ENCODE results near the gene SCN9A. TPM values are rescaled to one million over a fixed set of nuclear protein-coding genes. Genes with fewer than 3 reads are reported as not detected.

The SCN9A gene
- total and polyA plus RNA-seq, 2 of the 8 experiments (the other 6 are each of a cell fraction or from before 2014, with no cell fraction given), result 1.6 to 6.2 TPM

DNA sequence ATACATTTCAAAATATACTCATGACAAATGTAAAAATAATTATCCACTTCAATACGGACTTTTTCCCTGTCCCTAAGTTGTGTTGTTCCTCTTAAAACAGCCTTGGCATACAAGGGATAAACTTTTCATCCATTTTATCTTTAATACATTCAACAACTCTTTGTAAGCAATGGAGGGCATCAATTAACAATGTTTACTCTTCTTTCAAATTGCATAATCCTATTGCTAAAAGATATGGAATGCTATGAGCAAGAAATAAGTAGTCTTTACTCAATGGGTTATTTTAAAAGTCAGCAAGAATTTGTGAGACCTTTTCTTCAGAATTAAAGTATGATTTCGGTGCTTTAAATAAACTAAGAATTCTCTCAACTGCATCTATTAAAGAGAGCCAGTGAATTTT, 41.9 kb downstream of the SCN9A start:
- WGBS, 2 experiments (ENCODE audit: extremely low coverage in 1 of 2, insufficient coverage in 1 of 2, insufficient read length in 1 of 2, insufficient replicate concordance in 2 of 2, low coverage in 1 of 2, low lambda C conversion rate in 2 of 2, missing lambda C conversion rate in 1 of 2), result 84% methylated on average over 2 of the region's 2 CpGs; no CpG with 5 or more reads in 1 of the 2 experiments
- no peaks in the 10 kb centered on the region for H3K27me3 ChIP-seq (replicated peaks in 1 of 4; ENCODE audit: control insufficient read depth in 3 of 4, extremely low read depth in 1 of 4, insufficient read depth in 3 of 4, low read length in 3 of 4)
- no peaks in the 10 kb centered on the region for H3K79me1 ChIP-seq (ENCODE audit: low read depth, low read length)
- H4K5ac ChIP-seq (ENCODE audit: insufficient read length, low read depth, low read length), result no peak overlapping the region
- H3K23me2 ChIP-seq (ENCODE audit: low read depth, low read length), result no peaks in the 10 kb centered on the region
- no peak overlapping the region for H3K4me2 ChIP-seq (ENCODE audit: insufficient read depth in 1 of 2, low read depth in 2 of 2, low read length in 2 of 2)
- no peak overlapping the region for H3K23ac ChIP-seq (ENCODE audit: insufficient read length)
- no peaks in the 10 kb centered on the region for H4K20me1 ChIP-seq (replicated peaks in 1 of 2; ENCODE audit: control insufficient read depth in 1 of 2, insufficient read depth in 2 of 2, low read length in 2 of 2)
- H3K79me2 ChIP-seq (ENCODE audit: control insufficient read depth in 1 of 2, insufficient read depth in 2 of 2, low read length in 2 of 2), result no peaks in the 10 kb centered on the region
- H3K4me1 ChIP-seq (replicated peaks in 1 of 4; ENCODE audit: control insufficient read depth in 3 of 4, insufficient read depth in 4 of 4, low read length in 3 of 4), result peaks cover 0 to 5% (median 4%) of the 10 kb centered on the region in 4 experiments; a peak in 2 of 7 replicates
- ChIA-PET CTCF (ENCODE audit: partially characterized antibody) (no interaction called here), POLR2A (ENCODE audit: partially characterized antibody) (no interaction called here)
- no peak overlapping the region for H4K8ac ChIP-seq (ENCODE audit: extremely low read depth, insufficient read depth, low read length)
- H3K4me3 ChIP-seq (ENCODE audit: extremely low read depth in 1 of 4, insufficient read depth in 2 of 4, low read depth in 3 of 4, low read length in 4 of 4), result no peak overlapping the region
- H2BK20ac ChIP-seq (ENCODE audit: low read length), result no peak overlapping the region
- H3K27ac ChIP-seq (ENCODE audit: low read depth, low read length), result no peak overlapping the region
- no peak overlapping the region for H2BK12ac ChIP-seq (ENCODE audit: low read depth, low read length)
- no peak overlapping the region for H2BK15ac ChIP-seq (ENCODE audit: low read length)
- H2BK5ac ChIP-seq (ENCODE audit: low read depth, low read length), result no peak overlapping the region
- no peak overlapping the region for H2AFZ ChIP-seq (ENCODE audit: low read length)
- no peaks in the 10 kb centered on the region for H3K9me3 ChIP-seq (ENCODE audit: insufficient read depth in 2 of 2, low read depth in 1 of 2, low read length in 1 of 2)
- no peak for TF ChIP-seq TBP (IDR thresholded peaks at IDR 0.05; ENCODE audit: low read depth, low read length)
- no peak for TF ChIP-seq CTCF (IDR thresholded peaks at IDR 0.05; ENCODE audit: control extremely low read depth in 1 of 3, insufficient read depth in 1 of 3, low read depth in 1 of 3, low read length in 3 of 3)
- TF ChIP-seq CTBP2 (IDR thresholded peaks at IDR 0.05; ENCODE audit: borderline replicate concordance, insufficient read depth, insufficient read length, low read length), result no peak
- H3K14ac ChIP-seq (ENCODE audit: insufficient read length), result no peak overlapping the region
- H3K36me3 ChIP-seq (ENCODE audit: control insufficient read depth in 2 of 4, insufficient read depth in 4 of 4, low read length in 3 of 4), result no peaks in the 10 kb centered on the region
- H2AK5ac ChIP-seq (ENCODE audit: low read depth, low read length), result no peak overlapping the region
- no peak for DNase-seq (ENCODE audit: low read depth in 1 of 2, low spot score in 2 of 2)
- no peak overlapping the region for H3K56ac ChIP-seq (replicated peaks; ENCODE audit: insufficient read length, low read depth, low read length)
- H4K91ac ChIP-seq (replicated peaks; ENCODE audit: insufficient read length, low read length), result no peak overlapping the region
- H3K9ac ChIP-seq (replicated peaks in 1 of 4; ENCODE audit: extremely low read depth in 1 of 4, low read depth in 3 of 4, low read length in 3 of 4), result no peak overlapping the region
- no peak overlapping the region for H3K4ac ChIP-seq (replicated peaks; ENCODE audit: insufficient read length, low read depth, low read length)
- FAIRE-seq, result no peak
- no peak overlapping the region for H3K18ac ChIP-seq (ENCODE audit: extremely low read depth, low read length)
- H2BK120ac ChIP-seq (replicated peaks; ENCODE audit: low read depth, low read length), result no peak overlapping the region

Data from H1 (cell line).